ENCODE results near the gene RPS6KA2. TPM values are rescaled to one million over a fixed set of nuclear protein-coding genes. Genes with fewer than 3 reads are reported as not detected.

RPS6KA2 gene
- total and polyA plus RNA-seq, 2 experiments from 2014 or later = 12.5 to 25.3 TPM

DNA sequence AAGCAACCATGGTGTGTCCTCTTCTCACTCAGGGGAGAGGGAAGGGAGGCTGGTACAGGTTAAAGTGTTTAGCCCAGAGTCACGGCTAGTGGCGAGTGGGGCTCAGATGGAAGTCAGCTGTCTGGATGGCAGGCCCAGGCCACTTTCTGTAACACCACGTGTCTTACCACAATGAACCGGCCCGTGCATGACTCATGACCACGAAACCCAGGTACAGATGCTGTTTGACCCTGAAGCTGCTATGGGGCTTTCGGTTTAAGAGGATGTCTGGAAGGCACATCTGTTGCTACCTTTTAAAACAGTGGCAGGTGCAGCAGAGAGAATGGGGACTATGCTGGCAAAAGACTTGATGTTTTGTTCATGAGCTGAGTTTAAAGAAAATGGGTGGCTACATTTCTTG lies 207.8 kb downstream of the RPS6KA2 start:
- TF ChIP-seq NANOG (IDR thresholded peaks at IDR 0.05; ENCODE audit: borderline replicate concordance) (no peak), STAT1 (IDR thresholded peaks at IDR 0.05; ENCODE audit: unreplicated experiment) (no peak), ZNF331 (CRISPR knock-in tag; IDR thresholded peaks at IDR 0.05; ENCODE audit: low read depth) (no peak), EZH2 (IDR thresholded peaks at IDR 0.05; ENCODE audit: low read depth, unreplicated experiment) (no peak), JUNB (IDR thresholded peaks at IDR 0.05; ENCODE audit: unreplicated experiment) (no peak), EZH2phosphoT487 (IDR thresholded peaks at IDR 0.05; ENCODE audit: unreplicated experiment) (no peak), ZNF114 (CRISPR knock-in tag; IDR thresholded peaks at IDR 0.05) (no peak), CREB1 (CRISPR knock-in tag; IDR thresholded peaks at IDR 0.05; ENCODE audit: low read depth) (no peak)
- TF ChIP-seq, protein P1, sequence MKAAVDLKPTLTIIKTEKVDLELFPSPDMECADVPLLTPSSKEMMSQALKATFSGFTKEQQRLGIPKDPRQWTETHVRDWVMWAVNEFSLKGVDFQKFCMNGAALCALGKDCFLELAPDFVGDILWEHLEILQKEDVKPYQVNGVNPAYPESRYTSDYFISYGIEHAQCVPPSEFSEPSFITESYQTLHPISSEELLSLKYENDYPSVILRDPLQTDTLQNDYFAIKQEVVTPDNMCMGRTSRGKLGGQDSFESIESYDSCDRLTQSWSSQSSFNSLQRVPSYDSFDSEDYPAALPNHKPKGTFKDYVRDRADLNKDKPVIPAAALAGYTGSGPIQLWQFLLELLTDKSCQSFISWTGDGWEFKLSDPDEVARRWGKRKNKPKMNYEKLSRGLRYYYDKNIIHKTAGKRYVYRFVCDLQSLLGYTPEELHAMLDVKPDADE (IDR thresholded peaks at IDR 0.05) = no peak
- TF ChIP-seq, protein P2, sequence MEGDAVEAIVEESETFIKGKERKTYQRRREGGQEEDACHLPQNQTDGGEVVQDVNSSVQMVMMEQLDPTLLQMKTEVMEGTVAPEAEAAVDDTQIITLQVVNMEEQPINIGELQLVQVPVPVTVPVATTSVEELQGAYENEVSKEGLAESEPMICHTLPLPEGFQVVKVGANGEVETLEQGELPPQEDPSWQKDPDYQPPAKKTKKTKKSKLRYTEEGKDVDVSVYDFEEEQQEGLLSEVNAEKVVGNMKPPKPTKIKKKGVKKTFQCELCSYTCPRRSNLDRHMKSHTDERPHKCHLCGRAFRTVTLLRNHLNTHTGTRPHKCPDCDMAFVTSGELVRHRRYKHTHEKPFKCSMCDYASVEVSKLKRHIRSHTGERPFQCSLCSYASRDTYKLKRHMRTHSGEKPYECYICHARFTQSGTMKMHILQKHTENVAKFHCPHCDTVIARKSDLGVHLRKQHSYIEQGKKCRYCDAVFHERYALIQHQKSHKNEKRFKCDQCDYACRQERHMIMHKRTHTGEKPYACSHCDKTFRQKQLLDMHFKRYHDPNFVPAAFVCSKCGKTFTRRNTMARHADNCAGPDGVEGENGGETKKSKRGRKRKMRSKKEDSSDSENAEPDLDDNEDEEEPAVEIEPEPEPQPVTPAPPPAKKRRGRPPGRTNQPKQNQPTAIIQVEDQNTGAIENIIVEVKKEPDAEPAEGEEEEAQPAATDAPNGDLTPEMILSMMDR (conservative IDR thresholded peaks at IDR 0.05; ENCODE audit: low read depth in 2 of 2) = no peak
- TF ChIP-seq, protein P3, sequence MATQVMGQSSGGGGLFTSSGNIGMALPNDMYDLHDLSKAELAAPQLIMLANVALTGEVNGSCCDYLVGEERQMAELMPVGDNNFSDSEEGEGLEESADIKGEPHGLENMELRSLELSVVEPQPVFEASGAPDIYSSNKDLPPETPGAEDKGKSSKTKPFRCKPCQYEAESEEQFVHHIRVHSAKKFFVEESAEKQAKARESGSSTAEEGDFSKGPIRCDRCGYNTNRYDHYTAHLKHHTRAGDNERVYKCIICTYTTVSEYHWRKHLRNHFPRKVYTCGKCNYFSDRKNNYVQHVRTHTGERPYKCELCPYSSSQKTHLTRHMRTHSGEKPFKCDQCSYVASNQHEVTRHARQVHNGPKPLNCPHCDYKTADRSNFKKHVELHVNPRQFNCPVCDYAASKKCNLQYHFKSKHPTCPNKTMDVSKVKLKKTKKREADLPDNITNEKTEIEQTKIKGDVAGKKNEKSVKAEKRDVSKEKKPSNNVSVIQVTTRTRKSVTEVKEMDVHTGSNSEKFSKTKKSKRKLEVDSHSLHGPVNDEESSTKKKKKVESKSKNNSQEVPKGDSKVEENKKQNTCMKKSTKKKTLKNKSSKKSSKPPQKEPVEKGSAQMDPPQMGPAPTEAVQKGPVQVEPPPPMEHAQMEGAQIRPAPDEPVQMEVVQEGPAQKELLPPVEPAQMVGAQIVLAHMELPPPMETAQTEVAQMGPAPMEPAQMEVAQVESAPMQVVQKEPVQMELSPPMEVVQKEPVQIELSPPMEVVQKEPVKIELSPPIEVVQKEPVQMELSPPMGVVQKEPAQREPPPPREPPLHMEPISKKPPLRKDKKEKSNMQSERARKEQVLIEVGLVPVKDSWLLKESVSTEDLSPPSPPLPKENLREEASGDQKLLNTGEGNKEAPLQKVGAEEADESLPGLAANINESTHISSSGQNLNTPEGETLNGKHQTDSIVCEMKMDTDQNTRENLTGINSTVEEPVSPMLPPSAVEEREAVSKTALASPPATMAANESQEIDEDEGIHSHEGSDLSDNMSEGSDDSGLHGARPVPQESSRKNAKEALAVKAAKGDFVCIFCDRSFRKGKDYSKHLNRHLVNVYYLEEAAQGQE (IDR thresholded peaks at IDR 0.05; ENCODE audit: unreplicated experiment) = no peak
- TF ChIP-seq, protein P4, sequence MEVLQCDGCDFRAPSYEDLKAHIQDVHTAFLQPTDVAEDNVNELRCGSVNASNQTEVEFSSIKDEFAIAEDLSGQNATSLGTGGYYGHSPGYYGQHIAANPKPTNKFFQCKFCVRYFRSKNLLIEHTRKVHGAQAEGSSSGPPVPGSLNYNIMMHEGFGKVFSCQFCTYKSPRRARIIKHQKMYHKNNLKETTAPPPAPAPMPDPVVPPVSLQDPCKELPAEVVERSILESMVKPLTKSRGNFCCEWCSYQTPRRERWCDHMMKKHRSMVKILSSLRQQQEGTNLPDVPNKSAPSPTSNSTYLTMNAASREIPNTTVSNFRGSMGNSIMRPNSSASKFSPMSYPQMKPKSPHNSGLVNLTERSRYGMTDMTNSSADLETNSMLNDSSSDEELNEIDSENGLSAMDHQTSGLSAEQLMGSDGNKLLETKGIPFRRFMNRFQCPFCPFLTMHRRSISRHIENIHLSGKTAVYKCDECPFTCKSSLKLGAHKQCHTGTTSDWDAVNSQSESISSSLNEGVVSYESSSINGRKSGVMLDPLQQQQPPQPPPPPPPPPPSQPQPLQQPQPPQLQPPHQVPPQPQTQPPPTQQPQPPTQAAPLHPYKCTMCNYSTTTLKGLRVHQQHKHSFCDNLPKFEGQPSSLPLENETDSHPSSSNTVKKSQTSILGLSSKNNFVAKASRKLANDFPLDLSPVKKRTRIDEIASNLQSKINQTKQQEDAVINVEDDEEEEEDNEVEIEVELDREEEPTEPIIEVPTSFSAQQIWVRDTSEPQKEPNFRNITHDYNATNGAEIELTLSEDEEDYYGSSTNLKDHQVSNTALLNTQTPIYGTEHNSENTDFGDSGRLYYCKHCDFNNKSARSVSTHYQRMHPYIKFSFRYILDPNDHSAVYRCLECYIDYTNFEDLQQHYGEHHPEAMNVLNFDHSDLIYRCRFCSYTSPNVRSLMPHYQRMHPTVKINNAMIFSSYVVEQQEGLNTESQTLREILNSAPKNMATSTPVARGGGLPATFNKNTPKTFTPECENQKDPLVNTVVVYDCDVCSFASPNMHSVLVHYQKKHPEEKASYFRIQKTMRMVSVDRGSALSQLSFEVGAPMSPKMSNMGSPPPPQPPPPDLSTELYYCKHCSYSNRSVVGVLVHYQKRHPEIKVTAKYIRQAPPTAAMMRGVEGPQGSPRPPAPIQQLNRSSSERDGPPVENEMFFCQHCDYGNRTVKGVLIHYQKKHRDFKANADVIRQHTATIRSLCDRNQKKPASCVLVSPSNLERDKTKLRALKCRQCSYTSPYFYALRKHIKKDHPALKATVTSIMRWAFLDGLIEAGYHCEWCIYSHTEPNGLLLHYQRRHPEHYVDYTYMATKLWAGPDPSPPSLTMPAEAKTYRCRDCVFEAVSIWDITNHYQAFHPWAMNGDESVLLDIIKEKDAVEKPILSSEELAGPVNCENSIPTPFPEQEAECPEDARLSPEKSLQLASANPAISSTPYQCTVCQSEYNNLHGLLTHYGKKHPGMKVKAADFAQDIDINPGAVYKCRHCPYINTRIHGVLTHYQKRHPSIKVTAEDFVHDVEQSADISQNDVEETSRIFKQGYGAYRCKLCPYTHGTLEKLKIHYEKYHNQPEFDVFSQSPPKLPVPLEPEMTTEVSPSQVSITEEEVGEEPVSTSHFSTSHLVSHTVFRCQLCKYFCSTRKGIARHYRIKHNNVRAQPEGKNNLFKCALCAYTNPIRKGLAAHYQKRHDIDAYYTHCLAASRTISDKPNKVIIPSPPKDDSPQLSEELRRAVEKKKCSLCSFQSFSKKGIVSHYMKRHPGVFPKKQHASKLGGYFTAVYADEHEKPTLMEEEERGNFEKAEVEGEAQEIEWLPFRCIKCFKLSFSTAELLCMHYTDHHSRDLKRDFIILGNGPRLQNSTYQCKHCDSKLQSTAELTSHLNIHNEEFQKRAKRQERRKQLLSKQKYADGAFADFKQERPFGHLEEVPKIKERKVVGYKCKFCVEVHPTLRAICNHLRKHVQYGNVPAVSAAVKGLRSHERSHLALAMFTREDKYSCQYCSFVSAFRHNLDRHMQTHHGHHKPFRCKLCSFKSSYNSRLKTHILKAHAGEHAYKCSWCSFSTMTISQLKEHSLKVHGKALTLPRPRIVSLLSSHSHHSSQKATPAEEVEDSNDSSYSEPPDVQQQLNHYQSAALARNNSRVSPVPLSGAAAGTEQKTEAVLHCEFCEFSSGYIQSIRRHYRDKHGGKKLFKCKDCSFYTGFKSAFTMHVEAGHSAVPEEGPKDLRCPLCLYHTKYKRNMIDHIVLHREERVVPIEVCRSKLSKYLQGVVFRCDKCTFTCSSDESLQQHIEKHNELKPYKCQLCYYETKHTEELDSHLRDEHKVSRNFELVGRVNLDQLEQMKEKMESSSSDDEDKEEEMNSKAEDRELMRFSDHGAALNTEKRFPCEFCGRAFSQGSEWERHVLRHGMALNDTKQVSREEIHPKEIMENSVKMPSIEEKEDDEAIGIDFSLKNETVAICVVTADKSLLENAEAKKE (CRISPR knock-in tag; IDR thresholded peaks at IDR 0.05) = no peak
- H3K9me3 Mint-ChIP-seq = peaks cover 11% of the 10 kb centered on the region
- Histone ChIP-seq H2AFZ (no peak overlapping the region), H3K4me2 (no peak overlapping the region), H3K27ac (ENCODE audit: low read depth) (no peak overlapping the region), H3K4me1 (ENCODE audit: insufficient read depth) (no peaks in the 10 kb centered on the region), H3K79me2 (replicated peaks; ENCODE audit: insufficient read depth) (no peaks in the 10 kb centered on the region), H3F3A (replicated peaks; ENCODE audit: low read depth) (no peaks in the 10 kb centered on the region), H3K27me3 (ENCODE audit: insufficient read depth) (no peaks in the 10 kb centered on the region), H4K20me1 (replicated peaks; ENCODE audit: insufficient read depth) (no peaks in the 10 kb centered on the region), H3K4me3 (no peak overlapping the region), H3K36me3 (ENCODE audit: insufficient read depth) (peaks cover 6% of the 10 kb centered on the region; the same call in 1 of the 2 replicates), H3K9me2 (ENCODE audit: insufficient read depth) (0 out of 2 replicates have a peak, but pooled peaks cover 9% of the 10 kb centered on the region)
- peaks cover 64% of the 10 kb centered on the region for H3K36me3 Mint-ChIP-seq (ENCODE audit: low read depth)
- H3K27me3 Mint-ChIP-seq (ENCODE audit: insufficient read depth, low read depth, poor library complexity) = peaks cover 10% of the 10 kb centered on the region
- no peak overlapping the region for H3K4me3 Mint-ChIP-seq
- peaks cover 6% of the 10 kb centered on the region; the same call in 2 of the 3 replicates for H3K4me1 Mint-ChIP-seq
- peak overlapping the region; percentile 36; the same call in 1 of the 2 replicates for H3K27ac Mint-ChIP-seq
- ATAC-seq = no peak
- DNase-seq (ENCODE audit: low spot score) = no peak
